ENCODE data around the gene MS4A2. TPM values are rescaled to one million over a fixed set of nuclear protein-coding genes. Genes with fewer than 3 reads are reported as not detected.

Gene MS4A2
- total RNA-seq, 4 donors from 2014 or later: 0.75 to 7.3 (median 3.6) TPM

DNA sequence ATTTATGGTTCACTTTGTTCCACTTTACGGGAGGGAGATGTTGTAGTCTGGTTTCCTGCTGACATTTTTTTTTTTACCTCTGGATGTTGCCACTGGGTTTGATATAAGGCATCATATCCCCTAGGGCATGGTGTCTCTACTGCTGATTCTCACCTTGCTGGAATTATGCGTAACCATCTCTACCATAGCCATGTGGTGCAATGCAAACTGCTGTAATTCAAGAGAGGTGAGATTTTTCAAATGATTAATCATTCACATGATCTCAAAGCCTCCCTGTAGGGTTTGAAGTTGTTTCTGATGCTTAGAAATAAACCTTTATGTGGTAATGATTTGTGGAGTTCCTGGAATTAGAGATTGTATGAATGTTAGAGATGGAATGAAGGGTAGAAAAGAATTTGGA, 19.0 kb upstream of the MS4A2 start:
- no peak for TF ChIP-seq CTCF (IDR thresholded peaks at IDR 0.05; ENCODE audit: low read depth)

GRCh38 chr11:60077216-60077817, 11.1 kb upstream of the MS4A2 start:
- no peak for TF ChIP-seq CTCF (IDR thresholded peaks at IDR 0.05; ENCODE audit: low read depth)

- TF ChIP-seq CTCF (IDR thresholded peaks at IDR 0.05; ENCODE audit: low read depth): no peak
These were observed 10.5 kb upstream of the MS4A2 start for GRCh38 chr11:60077981-60078380.

GRCh38 chr11:60078745-60079144, 9.7 kb upstream of the MS4A2 start:
- no peak for TF ChIP-seq CTCF (IDR thresholded peaks at IDR 0.05; ENCODE audit: low read depth)

GRCh38 chr11:60080535-60080934, 7.9 kb upstream of the MS4A2 start:
- no peak for TF ChIP-seq CTCF (IDR thresholded peaks at IDR 0.05; ENCODE audit: low read depth)

DNA sequence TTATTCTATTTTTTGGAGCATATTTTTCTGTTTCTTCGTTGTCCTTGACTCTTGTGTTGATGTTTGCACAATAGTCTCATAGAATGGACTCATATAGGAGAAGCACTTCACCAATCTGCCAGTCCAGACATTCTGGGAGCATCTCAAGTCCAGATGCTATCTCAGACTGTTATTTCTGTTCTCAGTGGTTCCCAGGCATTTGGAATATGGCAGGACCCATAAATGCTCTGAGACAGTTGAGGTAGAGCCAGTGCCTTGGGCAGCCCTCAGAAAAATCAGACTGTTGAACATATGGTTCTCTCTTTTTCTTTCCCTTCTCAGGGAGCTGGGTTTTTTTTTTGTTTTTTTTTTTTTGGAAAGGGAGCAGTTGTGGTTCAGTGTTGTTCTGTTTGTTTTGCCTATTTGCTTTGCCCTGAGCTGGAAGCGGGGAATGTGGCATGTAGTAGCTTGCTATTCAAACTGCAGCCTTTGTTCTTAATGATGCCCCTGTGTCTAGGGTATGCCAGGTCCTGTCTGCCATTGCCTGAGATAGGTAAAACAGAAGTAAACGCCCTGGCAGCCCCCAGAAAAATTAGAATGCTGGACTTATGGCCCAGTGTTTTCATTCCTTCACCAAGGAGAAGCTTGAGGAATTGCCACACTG, 3.7 kb upstream of the MS4A2 start:
- TF ChIP-seq CTCF (IDR thresholded peaks at IDR 0.05; ENCODE audit: low read depth): no peak

- no peak for TF ChIP-seq CTCF (IDR thresholded peaks at IDR 0.05; ENCODE audit: low read depth)
These were observed 2.6 kb upstream of the MS4A2 start for GRCh38 chr11:60085909-60086308.
